Endothelial cell of umbilical vein (primary cell): ENCODE measurements around the gene CXCL10. TPM values are rescaled to one million over a fixed set of nuclear protein-coding genes. Genes with fewer than 3 reads are reported as not detected.

Source experiments
- BruUV-seq: library from RNA; stranded (reverse); fragments of 400-500 nt; replicated peaks from 2 replicates; lab custom pipeline; 2021; lab: Mats Ljungman, UMichigan
- CTCF ChIA-PET: fragments of 300-600, 350-600 bp; sonication (Branson Sonifier 250); formaldehyde crosslinking; loops from one replicate; lab custom pipeline; 2021; ENCODE audit warnings: antibody characterized with exemption, inconsistent platforms; lab: Charles Lee
- POLR2A ChIA-PET: fragments of 300-600, 350-600 bp; sonication (Branson Sonifier 250); formaldehyde crosslinking; loops from one replicate; lab custom pipeline; 2021; ENCODE audit warnings: antibody characterized with exemption, inconsistent platforms; lab: Charles Lee
- DNase-seq: peaks from one replicate; pipeline ENCODE4 v3.0.0-alpha.2; 2011; ENCODE audit warnings: low read depth, low spot score
- FAIRE-seq: peaks from 2 replicates; lab custom pipeline; 2011; peaks lifted over from hg19 to GRCh38; lab: Jason Lieb, UNC
- H2AFZ ChIP-seq: 2 replicates; pipeline ENCODE4 v1.6.0; 2012; ENCODE audit warnings: low read depth, low read length, control low read depth, inconsistent platforms
- H3K27ac ChIP-seq: 2 replicates; pipeline ENCODE4 v1.5.1; 2011; ENCODE audit warnings: low read depth, mild to moderate bottlenecking, control low read depth, low read length, moderate library complexity; ENCODE audit not compliant: insufficient read depth
- H3K27me3 ChIP-seq, 2 experiments: 2 replicates each; pipeline versions ENCODE4 v1.6.0 to v1.6.1; 2011; ENCODE audit warnings: low read length in 2 of 2, mixed read lengths in 1 of 2; ENCODE audit not compliant: control insufficient read depth in 2 of 2, insufficient read depth in 2 of 2
- H3K36me3 ChIP-seq, 2 experiments: 2 replicates in 1 of 2; 3 replicates in 1 of 2; pipeline ENCODE4 v1.5.1; 2011; ENCODE audit warnings: low read length in 2 of 2, mild to moderate bottlenecking in 1 of 2, moderate library complexity in 1 of 2; ENCODE audit not compliant: control insufficient read depth in 2 of 2, insufficient read depth in 2 of 2; ENCODE audit errors: extremely low read depth in 1 of 2
- H3K4me1 ChIP-seq: 3 replicates; pipeline ENCODE4 v1.5.1; 2011; ENCODE audit warnings: mild to moderate bottlenecking, low read length; ENCODE audit not compliant: control insufficient read depth, insufficient read depth; ENCODE audit errors: extremely low read depth
- H3K4me2 ChIP-seq: 2 replicates; pipeline ENCODE4 v1.6.1; 2011; ENCODE audit warnings: low read length, control low read depth, mixed read lengths; ENCODE audit not compliant: insufficient read depth
- H3K4me3 ChIP-seq, 3 experiments: fragments of 200-600 bp in 1 of 3; sonication (generic), shearing (Covaris generic) in 1 of 3; replicated peaks in 1 of 3; 2 replicates each; pipeline ENCODE4 v1.5.1; 2011 to 2016; ENCODE audit warnings: control low read depth in 3 of 3, low read length in 3 of 3, mild to moderate bottlenecking in 2 of 3, inconsistent platforms in 1 of 3, low read depth in 1 of 3, moderate library complexity in 1 of 3; ENCODE audit not compliant: insufficient read depth in 1 of 3
- H3K79me2 ChIP-seq: 2 replicates; pipeline ENCODE4 v1.6.0; 2012; ENCODE audit warnings: low read length, inconsistent platforms; ENCODE audit not compliant: control insufficient read depth, insufficient read depth
- H3K9ac ChIP-seq: replicated peaks from 2 replicates; pipeline ENCODE3; 2011; ENCODE audit warnings: low read length, control low read depth; ENCODE audit not compliant: insufficient read depth; ENCODE audit errors: extremely low read depth
- H3K9me1 ChIP-seq: replicated peaks from 3 replicates; pipeline ENCODE4 v1.6.0; 2011; ENCODE audit warnings: mild to moderate bottlenecking, low read length; ENCODE audit not compliant: control insufficient read depth, insufficient read depth; ENCODE audit errors: extremely low read depth
- H3K9me3 ChIP-seq: replicated peaks from 2 replicates; pipeline ENCODE4 v1.5.1; 2012; ENCODE audit warnings: low read length, inconsistent platforms; ENCODE audit not compliant: control insufficient read depth, insufficient read depth
- H4K20me1 ChIP-seq: replicated peaks from 2 replicates; pipeline ENCODE3; 2011; ENCODE audit warnings: mild to moderate bottlenecking, low read length; ENCODE audit not compliant: control insufficient read depth, insufficient read depth; ENCODE audit errors: extremely low read depth
- CTCF ChIP-seq, 2 donors: IDR thresholded peaks; 1 replicate in 1 of 2; 2 replicates in 1 of 2; pipeline ENCODE4 v1.5.1; 2011; ENCODE audit warnings: low read length in 2 of 2, mild to moderate bottlenecking in 2 of 2, moderate library complexity in 2 of 2, control low read depth in 1 of 2, inconsistent platforms in 1 of 2, low read depth in 1 of 2; ENCODE audit not compliant: insufficient read depth in 1 of 2; ENCODE audit errors: extremely low read depth in 1 of 2
- EZH2 ChIP-seq: IDR thresholded peaks from 2 replicates; pipeline ENCODE4 v1.6.1; 2012; ENCODE audit warnings: borderline replicate concordance, low read depth, mild to moderate bottlenecking, moderate library complexity, low read length, inconsistent platforms; ENCODE audit not compliant: severe bottlenecking
- FOS ChIP-seq: IDR thresholded peaks from 2 replicates; pipeline ENCODE4 v1.6.1; 2011; ENCODE audit warnings: mild to moderate bottlenecking, low read length, moderate library complexity, borderline replicate concordance; ENCODE audit not compliant: insufficient read depth
- GATA2 ChIP-seq: IDR thresholded peaks from 2 replicates; pipeline ENCODE4 v1.7.0; 2011; ENCODE audit warnings: low read depth, mild to moderate bottlenecking, moderate library complexity, mixed read lengths, low read length; ENCODE audit not compliant: insufficient read length, insufficient read depth
- JUN ChIP-seq: IDR thresholded peaks from 2 replicates; pipeline ENCODE4 v1.6.1; 2011; ENCODE audit warnings: borderline replicate concordance, low read depth; ENCODE audit not compliant: insufficient read length, insufficient read depth
- MAX ChIP-seq: IDR thresholded peaks from 2 replicates; pipeline ENCODE4 v1.6.1; 2011; ENCODE audit not compliant: insufficient read depth, insufficient read length
- MYC ChIP-seq: IDR thresholded peaks from one replicate; pipeline ENCODE4 v1.6.1; 2011; ENCODE audit warnings: mild to moderate bottlenecking, low read depth, low read length
- POLR2A ChIP-seq: IDR thresholded peaks from 2 replicates; pipeline ENCODE4 v1.6.1; 2012; ENCODE audit warnings: low read depth, mild to moderate bottlenecking, control low read depth, low read length
- POLR2AphosphoS5 ChIP-seq: IDR thresholded peaks from 2 replicates; pipeline ENCODE4 v1.6.1; 2012; ENCODE audit warnings: low read depth, mild to moderate bottlenecking, control low read depth, low read length, moderate library complexity; ENCODE audit not compliant: insufficient read depth
- dilution Hi-C: fragments of 300-500 bp; cut with MboI; formaldehyde crosslinking; loops from one replicate; pipeline ENCODE4 v1.15.0; 2019; ENCODE audit warnings: low sequenced_read_pairs; ENCODE audit not compliant: extremely low pct_ligation_motif_present
- intact Hi-C: fragments of 100-400 bp; cut with micrococcal nuclease; formaldehyde crosslinking; loops from one replicate; pipeline ENCODE4 v1.10.0; 2022
- polyA plus RNA-seq, 4 experiments: library from polyadenylated mRNA; depleted of rRNA in 3 of 4; stranded (reverse) in 3 of 4; unstranded in 1 of 4; fragments of >200 nt; gene quantifications; 2 replicates each; pipeline versions ENCODE4 v1.2.1 to v1.2.3, GENCODE V29; 2011 to 2012; ENCODE audit warnings: missing spikeins in 1 of 4
- total RNA-seq: library from RNA; stranded (reverse); gene quantifications from 2 replicates; pipeline ENCODE4 v1.2.3, GENCODE V29; 2021

The CXCL10 gene
- total and polyA plus RNA-seq, 2 donors (not counting 3 experiments of a cell fraction or from before 2014, with no cell fraction given), result 0.18 TPM; not detected in 1

- intact Hi-C loops (no loop called here), dilution Hi-C loops (no loop called here)
- BruUV-seq, result no TSS peak
- Histone ChIP-seq H3K9me1 (no peaks in the 10 kb centered on the region), H3K27me3 (peaks cover 2% of the 10 kb centered on the region in 2 experiments), H3K36me3 (no peaks in the 10 kb centered on the region), H3K9ac (no peak overlapping the region), H3K4me2 (no peak overlapping the region), H3K27ac (no peak overlapping the region), H3K79me2 (no peaks in the 10 kb centered on the region), H3K4me1 (peaks cover 5% of the 10 kb centered on the region), H3K9me3 (no peaks in the 10 kb centered on the region), H2AFZ (no peak overlapping the region), H3K4me3 (no peak overlapping the region), H4K20me1 (no peaks in the 10 kb centered on the region)
- ChIA-PET CTCF (interaction anchor here (1.1 kb wide), 1 partner anchor 19 kb away, joined by 3 read pairs; the partner anchor contains the start of gene CXCL11), POLR2A (interaction anchor here (0.5 kb wide), 1 partner anchor 46 kb away, joined by 3 read pairs; no protein-coding TSS in a partner anchor)
- TF ChIP-seq CTCF (IDR thresholded peaks at IDR 0.05; ENCODE audit: extremely low read depth in 1 of 2, insufficient read depth in 1 of 2, low read depth in 1 of 2, low read length in 2 of 2) (no peak), EZH2 (no peak), MAX (no peak), GATA2 (no peak), FOS (no peak), MYC (no peak), POLR2A (no peak), POLR2AphosphoS5 (no peak), JUN (no peak)
- no peak for DNase-seq
- no peak for FAIRE-seq
Measured at GRCh38 chr4:76016393-76016792, 6.9 kb downstream of the CXCL10 start.
